ENCODE measurements around the gene NIT1. TPM values are rescaled to one million over a fixed set of nuclear protein-coding genes. Genes with fewer than 3 reads are reported as not detected.

The NIT1 gene
- total and polyA plus RNA-seq, 9 of the 15 experiments (the other 6 are each of a cell fraction or from before 2014, with no cell fraction given), result 18.4 to 76.0 (median 33.7) TPM

DNA sequence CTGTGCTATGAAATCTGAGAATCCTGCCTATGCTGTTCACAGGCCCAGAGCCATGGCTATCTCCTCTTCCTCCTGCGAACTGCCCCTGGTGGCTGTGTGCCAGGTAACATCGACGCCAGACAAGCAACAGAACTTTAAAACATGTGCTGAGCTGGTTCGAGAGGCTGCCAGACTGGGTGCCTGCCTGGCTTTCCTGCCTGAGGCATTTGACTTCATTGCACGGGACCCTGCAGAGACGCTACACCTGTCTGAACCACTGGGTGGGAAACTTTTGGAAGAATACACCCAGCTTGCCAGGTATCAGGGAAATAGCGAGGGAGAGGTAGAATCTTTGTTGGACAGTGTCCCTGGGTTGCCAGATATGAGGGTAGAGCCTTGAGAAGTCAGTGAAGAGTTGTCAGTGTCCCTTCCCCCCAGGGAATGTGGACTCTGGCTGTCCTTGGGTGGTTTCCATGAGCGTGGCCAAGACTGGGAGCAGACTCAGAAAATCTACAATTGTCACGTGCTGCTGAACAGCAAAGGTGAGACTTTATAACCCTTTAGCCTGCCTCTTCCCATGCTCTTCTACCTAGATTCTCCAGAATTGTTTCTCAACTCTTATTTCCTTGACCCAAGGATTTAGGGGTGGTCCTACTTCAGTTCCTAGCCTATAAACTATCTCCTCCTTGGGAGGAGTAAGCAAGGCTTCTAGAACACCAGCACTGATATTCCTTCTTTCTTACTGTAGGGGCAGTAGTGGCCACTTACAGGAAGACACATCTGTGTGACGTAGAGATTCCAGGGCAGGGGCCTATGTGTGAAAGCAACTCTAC lies 1.4 kb downstream of the NIT1 start (continued):
- no peak for TF ChIP-seq CHAMP1 (IDR thresholded peaks at IDR 0.05)
- TF ChIP-seq NCOA1 (IDR thresholded peaks at IDR 0.05; ENCODE audit: low read depth), result no peak
- no peak for TF ChIP-seq NBN (IDR thresholded peaks at IDR 0.05; ENCODE audit: low read depth)
- no peak for TF ChIP-seq ZNF76 (CRISPR knock-in tag; IDR thresholded peaks at IDR 0.05; ENCODE audit: borderline replicate concordance)
- TF ChIP-seq ZNF165 (CRISPR knock-in tag; IDR thresholded peaks at IDR 0.05; ENCODE audit: borderline replicate concordance), result no peak
- TF ChIP-seq, protein P1, sequence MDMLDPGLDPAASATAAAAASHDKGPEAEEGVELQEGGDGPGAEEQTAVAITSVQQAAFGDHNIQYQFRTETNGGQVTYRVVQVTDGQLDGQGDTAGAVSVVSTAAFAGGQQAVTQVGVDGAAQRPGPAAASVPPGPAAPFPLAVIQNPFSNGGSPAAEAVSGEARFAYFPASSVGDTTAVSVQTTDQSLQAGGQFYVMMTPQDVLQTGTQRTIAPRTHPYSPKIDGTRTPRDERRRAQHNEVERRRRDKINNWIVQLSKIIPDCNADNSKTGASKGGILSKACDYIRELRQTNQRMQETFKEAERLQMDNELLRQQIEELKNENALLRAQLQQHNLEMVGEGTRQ (CRISPR knock-in tag; IDR thresholded peaks at IDR 0.05), result peak; percentile 6; the same call in 1 of the 2 replicates
- no peak for TF ChIP-seq COPS2 (conservative IDR thresholded peaks at IDR 0.05)
- TF ChIP-seq, protein P2, sequence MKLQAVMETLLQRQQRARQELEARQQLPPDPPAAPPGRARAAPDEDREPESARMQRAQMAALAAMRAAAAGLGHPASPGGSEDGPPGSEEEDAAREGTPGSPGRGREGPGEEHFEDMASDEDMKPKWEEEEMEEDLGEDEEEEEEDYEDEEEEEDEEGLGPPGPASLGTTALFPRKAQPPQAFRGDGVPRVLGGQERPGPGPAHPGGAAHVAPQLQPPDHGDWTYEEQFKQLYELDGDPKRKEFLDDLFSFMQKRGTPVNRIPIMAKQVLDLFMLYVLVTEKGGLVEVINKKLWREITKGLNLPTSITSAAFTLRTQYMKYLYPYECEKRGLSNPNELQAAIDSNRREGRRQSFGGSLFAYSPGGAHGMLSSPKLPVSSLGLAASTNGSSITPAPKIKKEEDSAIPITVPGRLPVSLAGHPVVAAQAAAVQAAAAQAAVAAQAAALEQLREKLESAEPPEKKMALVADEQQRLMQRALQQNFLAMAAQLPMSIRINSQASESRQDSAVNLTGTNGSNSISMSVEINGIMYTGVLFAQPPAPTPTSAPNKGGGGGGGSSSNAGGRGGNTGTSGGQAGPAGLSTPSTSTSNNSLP (IDR thresholded peaks at IDR 0.05; ENCODE audit: borderline replicate concordance, low read depth, low read length), result no peak
- no peak for TF ChIP-seq C11orf30 (IDR thresholded peaks at IDR 0.05; ENCODE audit: low read depth)
- no peak for TF ChIP-seq CSDE1 (IDR thresholded peaks at IDR 0.05)
- TF ChIP-seq, protein P3, sequence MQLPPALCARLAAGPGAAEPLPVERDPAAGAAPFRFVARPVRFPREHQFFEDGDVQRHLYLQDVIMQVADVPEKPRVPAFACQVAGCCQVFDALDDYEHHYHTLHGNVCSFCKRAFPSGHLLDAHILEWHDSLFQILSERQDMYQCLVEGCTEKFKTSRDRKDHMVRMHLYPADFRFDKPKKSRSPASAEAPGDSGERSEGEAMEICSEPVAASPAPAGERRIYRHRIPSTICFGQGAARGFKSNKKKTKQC (CRISPR knock-in tag; IDR thresholded peaks at IDR 0.05), result no peak
- no peak for TF ChIP-seq ZNF3 (CRISPR knock-in tag; IDR thresholded peaks at IDR 0.05)
- TF ChIP-seq FOXK2 (conservative IDR thresholded peaks at IDR 0.05 in 1 of 2, IDR thresholded peaks at IDR 0.05 in 1 of 2; ENCODE audit: low read depth in 2 of 2), result 0 out of 4 replicates have a peak, but pooled peaks of 1 of the 2 experiments have one; percentile 19
- TF ChIP-seq, protein P4, sequence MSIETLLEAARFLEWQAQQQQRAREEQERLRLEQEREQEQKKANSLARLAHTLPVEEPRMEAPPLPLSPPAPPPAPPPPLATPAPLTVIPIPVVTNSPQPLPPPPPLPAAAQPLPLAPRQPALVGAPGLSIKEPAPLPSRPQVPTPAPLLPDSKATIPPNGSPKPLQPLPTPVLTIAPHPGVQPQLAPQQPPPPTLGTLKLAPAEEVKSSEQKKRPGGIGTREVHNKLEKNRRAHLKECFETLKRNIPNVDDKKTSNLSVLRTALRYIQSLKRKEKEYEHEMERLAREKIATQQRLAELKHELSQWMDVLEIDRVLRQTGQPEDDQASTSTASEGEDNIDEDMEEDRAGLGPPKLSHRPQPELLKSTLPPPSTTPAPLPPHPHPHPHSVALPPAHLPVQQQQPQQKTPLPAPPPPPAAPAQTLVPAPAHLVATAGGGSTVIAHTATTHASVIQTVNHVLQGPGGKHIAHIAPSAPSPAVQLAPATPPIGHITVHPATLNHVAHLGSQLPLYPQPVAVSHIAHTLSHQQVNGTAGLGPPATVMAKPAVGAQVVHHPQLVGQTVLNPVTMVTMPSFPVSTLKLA (conservative IDR thresholded peaks at IDR 0.05), result 0 out of 4 replicates have a peak, but pooled peaks of 1 of the 2 experiments have one; percentile 1
- TF ChIP-seq ZFX (CRISPR knock-in tag; IDR thresholded peaks at IDR 0.05), result peak; percentile 28
- TF ChIP-seq NELFE (IDR thresholded peaks at IDR 0.05; ENCODE audit: insufficient read depth, insufficient read length), result no peak
- TF ChIP-seq GTF2A2 (tag; IDR thresholded peaks at IDR 0.05), result no peak
- TF ChIP-seq ZNF124 (CRISPR knock-in tag; IDR thresholded peaks at IDR 0.05), result no peak
- 0 out of 2 replicates have a peak, but pooled peaks have one; percentile 26 for TF ChIP-seq RAD51 (IDR thresholded peaks at IDR 0.05; ENCODE audit: borderline replicate concordance, low read depth)
- TF ChIP-seq USF1 (CRISPR knock-in tag; IDR thresholded peaks at IDR 0.05), result peak; percentile 64

Data from K562 (cell line).